ENCODE measurements around the gene EYS. TPM values are rescaled to one million over a fixed set of nuclear protein-coding genes. Genes with fewer than 3 reads are reported as not detected.
"Not testable (repeated sequence)": the region's sequence is repeated elsewhere in the genome, so short reads cannot be mapped to it uniquely, and the experiment has no call there.

The EYS gene
- total RNA-seq, 1 experiment from 2014 or later: 0.99 TPM

GRCh38 chr6:65088575-65088974 lies 618.5 kb downstream of the EYS start:
- DNase-seq (ENCODE audit: low read depth): no peak

DNA sequence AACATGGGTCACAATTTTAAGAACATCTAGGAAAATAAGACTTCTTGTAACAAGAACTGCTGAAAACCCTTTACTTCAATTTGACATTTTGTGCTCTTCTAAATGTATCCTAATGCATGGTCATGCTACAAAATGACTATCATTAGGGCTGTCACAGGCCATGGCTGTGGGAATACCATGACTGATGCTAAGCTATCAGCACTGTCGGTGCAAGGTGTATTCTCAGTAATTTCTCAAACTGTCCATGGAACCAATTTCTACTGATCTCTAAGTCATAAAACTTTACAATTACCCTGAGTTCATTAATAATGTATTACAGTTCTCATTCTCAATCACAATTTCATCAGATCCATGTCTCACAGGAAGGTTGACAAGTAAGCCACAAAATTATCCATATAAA lies 625.3 kb downstream of the EYS start:
- DNase-seq (ENCODE audit: low read depth): no peak

- DNase-seq (ENCODE audit: low read depth): no peak
Observed at GRCh38 chr6:65075705-65076230, 631.3 kb downstream of the EYS start.

- DNase-seq (ENCODE audit: low read depth): no peak
Observed at GRCh38 chr6:65072500-65072899, 634.5 kb downstream of the EYS start.

- no peak for DNase-seq (ENCODE audit: low read depth)
Observed at GRCh38 chr6:65071480-65071879, 635.5 kb downstream of the EYS start.

DNA sequence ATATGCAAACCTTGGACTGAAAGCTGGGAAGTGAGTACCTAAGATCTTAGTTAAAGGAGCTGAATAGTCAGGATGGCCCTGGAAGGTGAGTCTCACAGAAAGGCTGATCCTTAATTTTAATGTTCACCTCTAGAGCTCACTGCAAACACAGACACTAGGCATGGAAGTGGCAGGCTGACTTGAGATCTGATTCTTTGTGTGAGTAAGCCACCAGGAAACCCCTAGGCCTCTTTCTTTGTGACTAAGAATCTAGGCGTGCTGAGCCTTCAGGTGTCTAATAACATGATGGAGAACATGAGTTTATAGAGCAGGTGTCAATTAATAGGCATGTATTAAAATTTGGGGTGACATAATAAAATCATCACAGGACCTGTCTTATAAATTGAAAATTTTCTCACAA lies 642.2 kb downstream of the EYS start:
- peak; percentile 18 for DNase-seq (ENCODE audit: low read depth)

GRCh38 chr6:65059568-65059967 lies 647.5 kb downstream of the EYS start:
- no peak for DNase-seq (ENCODE audit: low read depth)

DNA sequence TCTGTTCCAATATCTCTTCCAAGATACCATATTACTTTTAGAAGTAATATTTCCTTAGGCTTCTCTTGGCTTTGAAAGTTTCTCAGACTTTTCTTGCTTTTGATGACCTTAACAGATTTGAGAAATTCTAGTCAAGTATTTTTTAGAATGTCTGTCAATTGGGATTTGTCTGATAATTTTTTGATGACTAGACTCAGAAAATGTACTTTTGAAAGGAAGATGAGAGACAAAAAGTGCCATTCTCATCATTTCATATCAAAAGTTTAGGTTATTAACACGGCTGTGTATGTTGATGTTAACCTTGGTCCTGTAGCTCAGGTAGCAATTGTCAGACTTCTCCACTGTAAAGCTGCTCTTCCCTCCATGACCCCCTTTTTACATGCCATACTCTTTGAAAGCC lies 651.5 kb downstream of the EYS start:
- DNase-seq (ENCODE audit: low read depth): no peak

DNA sequence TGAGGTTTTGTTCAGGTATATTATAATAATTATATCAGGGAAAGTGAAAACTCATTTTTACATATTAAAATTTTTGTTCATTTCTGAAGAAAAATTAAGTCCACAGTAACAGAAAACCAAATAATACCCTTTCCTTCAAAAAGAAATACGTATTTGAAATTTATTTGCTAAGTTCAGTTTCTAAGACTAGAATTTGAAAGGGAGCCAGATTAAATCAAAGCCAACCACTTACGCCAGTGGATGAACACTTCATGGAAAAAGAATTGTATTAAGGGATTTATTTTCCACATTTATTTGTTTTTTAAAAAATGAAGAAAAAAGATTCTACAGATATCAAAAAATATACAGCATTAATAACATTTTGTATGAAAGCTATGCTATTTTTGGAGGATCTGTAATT lies 654.4 kb downstream of the EYS start:
- no peak for DNase-seq (ENCODE audit: low read depth)

DNA sequence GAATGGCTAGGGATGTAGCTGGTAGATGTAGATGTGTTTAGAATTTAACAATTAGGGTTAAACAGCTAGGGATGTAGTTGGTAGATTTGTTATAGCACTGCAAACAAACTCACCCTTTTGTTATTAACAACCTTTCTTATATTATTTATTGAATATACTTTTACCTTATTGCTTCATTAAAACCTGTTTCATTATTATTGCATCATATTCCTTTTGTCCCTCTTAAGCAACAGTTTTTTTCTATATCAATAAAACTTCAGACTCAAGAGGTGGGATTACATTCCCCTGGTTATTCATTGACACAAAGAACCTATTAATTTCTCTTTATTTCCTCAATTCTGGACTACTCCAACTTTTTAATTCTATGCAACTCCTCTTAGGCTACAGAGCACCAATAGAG lies 661.2 kb downstream of the EYS start:
- no peak for DNase-seq (ENCODE audit: low read depth)

DNA sequence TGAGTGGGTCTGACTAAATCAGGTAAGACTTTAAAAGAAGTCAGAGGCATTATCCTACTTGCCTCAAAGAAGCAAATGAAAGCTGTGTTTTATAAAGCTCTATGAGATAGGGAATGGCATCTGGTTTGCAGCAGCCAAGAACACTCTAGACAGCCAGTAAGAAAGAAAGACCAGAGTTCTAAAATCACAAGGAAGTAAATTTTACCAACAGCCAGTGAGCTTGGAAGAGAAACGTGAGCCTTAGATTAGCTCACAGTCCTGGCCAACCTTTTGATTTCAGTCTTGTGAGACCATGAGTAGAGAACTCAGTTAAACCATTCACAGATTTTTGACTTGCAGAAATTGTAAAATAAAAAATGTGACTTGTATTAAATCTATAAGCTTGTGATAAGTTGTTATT lies 693.0 kb downstream of the EYS start:
- DNase-seq (ENCODE audit: low read depth): no peak

DNA sequence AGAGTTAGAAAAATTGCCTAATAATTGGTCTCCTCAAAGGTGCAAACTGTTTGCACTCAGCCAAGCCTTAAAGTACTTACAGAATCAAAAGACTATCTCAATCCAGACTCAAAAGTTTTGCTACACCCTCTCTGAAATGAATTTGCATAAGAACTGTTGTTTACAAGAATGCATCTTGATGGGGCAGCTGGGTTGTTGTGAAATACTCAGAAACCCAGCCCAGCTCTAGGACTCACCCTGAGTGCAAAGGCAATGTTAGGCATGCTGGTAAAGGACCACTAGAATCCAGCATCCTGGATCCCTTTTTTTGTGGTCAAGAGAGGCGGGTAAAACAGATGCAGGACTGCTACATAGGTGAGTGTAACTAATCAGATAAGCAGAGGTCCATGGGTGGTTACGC lies 700.2 kb downstream of the EYS start:
- no peak for DNase-seq (ENCODE audit: low read depth)

DNA sequence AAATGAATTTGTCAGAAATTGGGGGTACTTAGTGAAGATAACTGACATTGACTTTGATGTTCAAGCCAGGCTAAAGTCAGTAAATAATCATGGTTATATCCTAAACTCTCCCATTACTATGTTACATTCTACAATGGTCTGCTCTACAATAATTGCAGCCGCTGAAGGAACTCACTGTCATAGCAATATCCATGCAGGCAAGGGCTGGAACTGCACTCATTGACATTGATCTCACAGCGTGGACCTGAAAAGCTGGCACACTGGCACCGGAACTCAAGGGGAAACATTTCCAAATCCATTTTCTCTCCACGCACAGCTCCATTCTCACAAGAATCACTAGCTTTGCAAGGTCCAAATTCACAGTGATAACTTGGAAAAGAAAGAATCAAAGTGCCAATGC lies 702.7 kb downstream of the EYS start:
- peak; percentile 6 for DNase-seq (ENCODE audit: low read depth)

DNA sequence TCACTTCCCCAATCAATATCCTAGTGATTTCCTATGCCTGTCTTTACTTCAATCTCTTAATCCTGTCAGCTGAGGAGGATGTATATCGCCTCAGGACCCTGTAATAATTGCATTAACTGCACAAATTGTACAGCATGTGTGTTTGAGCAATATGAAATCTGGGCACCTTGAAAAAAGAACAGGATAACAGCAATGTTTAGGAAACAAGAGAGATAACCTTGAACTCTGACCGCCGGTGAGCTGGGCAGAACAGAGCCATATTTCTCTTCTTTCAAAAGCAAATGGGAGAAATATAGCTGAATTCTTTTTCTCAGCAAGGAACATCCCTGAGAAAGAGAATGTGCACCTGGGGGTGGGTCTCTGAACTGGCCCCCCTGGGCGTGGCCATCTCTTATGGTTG lies 704.1 kb downstream of the EYS start:
- DNase-seq (ENCODE audit: low read depth): not testable (repeated sequence)

DNA sequence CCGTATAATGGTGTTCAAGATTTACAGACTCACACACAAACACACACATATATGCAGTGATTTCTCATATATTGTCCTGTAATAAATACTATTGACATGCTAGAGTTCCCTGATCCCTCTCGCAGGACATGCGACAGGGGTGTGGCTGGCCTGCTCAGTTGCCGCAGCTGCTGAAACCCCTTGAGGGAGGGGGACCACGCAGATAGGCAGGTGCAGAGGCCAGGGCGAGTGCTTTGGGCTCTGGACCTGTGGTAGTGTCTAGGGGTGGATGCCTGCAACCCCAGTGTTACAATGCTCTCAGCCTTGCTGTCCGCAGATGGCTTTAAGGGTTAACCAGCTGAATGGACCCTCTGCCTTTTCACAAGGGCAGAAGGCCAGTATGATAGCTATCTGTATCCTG lies 706.2 kb downstream of the EYS start:
- no peak for DNase-seq (ENCODE audit: low read depth)

DNA sequence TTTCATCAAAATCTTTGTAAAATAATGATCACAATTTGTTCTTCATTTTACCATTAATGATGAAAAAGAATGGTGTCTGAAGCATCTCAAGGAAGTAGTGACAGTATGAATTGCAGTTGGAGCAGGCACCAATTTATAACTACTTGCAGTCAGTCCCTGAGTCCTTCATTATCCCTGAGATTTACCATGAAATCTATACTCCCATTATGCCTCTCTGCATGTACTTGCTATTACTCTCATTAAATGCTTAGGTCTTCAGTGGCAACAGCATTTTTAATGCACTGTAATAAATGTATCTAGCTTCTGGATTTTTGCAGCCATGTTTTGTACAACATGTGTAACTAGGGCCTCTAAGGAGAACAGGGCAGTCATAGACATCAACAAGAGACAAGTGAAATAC lies 708.8 kb downstream of the EYS start:
- DNase-seq (ENCODE audit: low read depth): no peak

- DNase-seq (ENCODE audit: low read depth): no peak
Observed at GRCh38 chr6:64996301-64996700, 710.7 kb downstream of the EYS start.

DNA sequence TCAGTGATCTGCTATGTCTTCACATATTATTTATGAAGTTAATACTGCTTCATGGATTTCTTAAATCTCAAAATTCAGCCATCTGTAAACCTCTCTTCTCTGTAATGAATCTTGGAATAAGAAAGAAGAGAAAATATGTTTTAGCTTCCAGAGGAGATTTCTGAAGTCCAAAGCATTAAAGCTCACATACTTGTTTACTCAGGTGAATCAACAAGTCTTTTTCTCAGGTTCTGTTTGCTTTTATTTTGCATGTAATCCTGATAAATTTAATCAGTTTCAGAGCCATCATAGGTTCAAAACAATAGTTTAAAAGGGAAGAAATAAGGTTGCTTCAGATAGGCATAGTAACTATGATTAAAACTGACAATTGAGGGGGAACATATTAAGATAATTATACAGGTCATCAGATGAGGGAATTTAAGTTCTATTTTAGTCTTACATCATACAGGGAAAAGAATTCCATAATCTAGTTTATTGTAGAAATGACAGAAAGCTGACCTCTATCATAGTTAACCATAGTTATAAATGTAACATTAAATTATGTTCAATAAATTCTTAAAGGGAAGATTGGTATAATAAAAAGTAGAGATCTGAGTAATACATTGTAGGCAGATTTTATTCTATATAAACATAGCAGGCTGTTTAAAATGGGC lies 716.2 kb downstream of the EYS start:
- no peak for DNase-seq (ENCODE audit: low read depth)

GRCh38 chr6:64988148-64988547 lies 718.9 kb downstream of the EYS start:
- peak; percentile 9 for DNase-seq (ENCODE audit: low read depth)

DNA sequence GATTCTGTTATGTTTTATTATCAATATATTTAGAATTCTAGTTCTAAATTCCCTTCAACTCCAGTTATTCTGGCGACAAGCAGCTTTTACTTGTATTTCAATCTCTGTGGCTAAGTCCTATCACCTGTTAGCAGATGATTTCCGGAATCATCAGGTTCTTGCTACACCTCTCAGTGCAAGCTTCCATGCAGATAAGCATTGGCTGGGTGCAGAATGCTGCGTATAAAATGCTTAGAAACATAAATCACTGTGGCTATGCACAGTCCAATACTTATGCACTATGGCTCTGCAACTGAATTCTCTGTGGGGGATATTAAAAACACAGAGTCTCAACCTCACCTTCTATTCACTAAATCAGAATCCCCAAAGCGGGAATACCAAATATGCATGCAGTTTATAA lies 720.0 kb downstream of the EYS start:
- DNase-seq (ENCODE audit: low read depth): no peak

- no peak for DNase-seq (ENCODE audit: low read depth)
Observed at GRCh38 chr6:64985726-64986125, 721.3 kb downstream of the EYS start.

GRCh38 chr6:64984948-64985347 lies 722.1 kb downstream of the EYS start:
- DNase-seq (ENCODE audit: low read depth): no peak

DNA sequence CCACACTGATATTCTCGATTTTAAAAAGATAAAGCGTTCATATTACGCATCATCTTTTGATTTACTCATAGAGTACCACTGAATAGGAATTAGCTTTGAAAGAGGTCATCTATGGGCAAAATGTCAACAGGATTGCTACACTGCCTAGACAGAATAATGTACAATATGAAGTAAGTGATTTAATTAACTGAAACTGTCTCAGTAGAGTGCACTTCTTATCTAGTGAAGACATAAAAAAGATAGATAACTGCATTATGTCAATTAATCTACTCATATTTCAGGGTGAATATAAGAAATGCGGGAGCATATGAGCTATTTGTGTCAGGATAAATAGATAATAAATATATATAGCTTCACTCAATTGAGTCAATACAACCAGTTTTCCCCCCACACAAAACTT lies 723.9 kb downstream of the EYS start:
- DNase-seq (ENCODE audit: low read depth): no peak

- no peak for DNase-seq (ENCODE audit: low read depth)
Observed at GRCh38 chr6:64973142-64973541, 733.9 kb downstream of the EYS start.
